GM19351 (cell line): ENCODE results near the gene NR1I3.

ENCODE experiments used
- ATAC-seq: cut with Tn5 transposase; IDR thresholded peaks from one replicate; pipeline ENCODE4 v1.9.1; 2021; ENCODE audit warnings: mild to moderate bottlenecking, moderate library complexity; ENCODE audit not compliant: unreplicated experiment

The NR1I3 gene

GRCh38 chr1:161196521-161197451 is 41.2 kb downstream of the NR1I3 start:
- ATAC-seq: no peak

- ATAC-seq: no peak
These were observed 41.9 kb downstream of the NR1I3 start for GRCh38 chr1:161196111-161196510.

- ATAC-seq: peak; percentile 75
These were observed 42.8 kb downstream of the NR1I3 start for GRCh38 chr1:161195171-161195570.

GRCh38 chr1:161193561-161194235 is 44.3 kb downstream of the NR1I3 start:
- ATAC-seq: no peak

- peak; percentile 69 for ATAC-seq
These were observed 45.2 kb downstream of the NR1I3 start for GRCh38 chr1:161192476-161193465.

DNA sequence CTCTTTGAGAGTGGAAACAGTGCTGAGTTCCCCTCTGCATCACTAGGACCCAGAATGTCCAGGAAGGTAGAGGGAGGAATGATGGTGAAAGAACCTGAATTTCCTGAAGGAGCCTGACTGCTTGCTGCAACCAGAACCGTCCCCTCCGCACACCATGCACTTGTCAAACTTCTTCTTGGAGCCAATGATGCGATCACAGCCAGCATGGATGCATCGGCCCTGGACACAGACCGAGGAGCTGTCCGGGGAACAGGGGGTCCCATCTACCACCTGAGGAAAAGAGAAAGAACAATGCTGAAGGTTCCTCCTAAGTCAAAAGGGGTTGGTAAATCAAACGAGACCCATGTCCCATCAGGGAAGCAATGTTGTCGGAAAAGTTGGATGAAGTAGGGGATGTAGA is 46.0 kb downstream of the NR1I3 start:
- ATAC-seq: no peak

DNA sequence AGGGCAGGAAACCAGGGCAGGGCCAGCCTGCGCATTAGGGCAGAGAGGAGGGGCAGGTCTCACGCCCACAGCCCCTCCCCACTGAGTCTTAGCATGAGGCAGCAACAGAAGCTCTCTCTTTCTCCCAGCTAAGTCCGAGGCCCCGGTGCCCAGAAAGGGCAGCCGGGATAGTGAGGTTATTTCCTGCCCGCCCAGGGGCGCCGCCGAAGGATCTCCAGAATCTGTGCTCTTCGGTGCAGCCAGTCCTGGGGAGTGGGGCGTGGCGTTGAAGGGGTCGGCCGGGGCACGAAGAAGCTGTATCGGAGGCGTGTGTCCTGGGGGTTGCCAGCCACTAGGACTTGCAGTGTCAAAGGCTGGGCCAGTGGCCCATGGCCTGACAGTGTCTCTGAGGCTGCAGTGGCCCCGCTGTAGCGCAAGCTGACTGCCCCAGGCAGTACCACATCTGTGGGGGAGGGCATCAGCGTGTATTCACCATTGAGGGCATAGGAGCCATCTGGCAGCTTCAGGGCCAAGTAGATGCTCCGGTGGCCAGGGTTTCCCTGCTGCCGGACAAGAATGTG is 47.0 kb downstream of the NR1I3 start:
- ATAC-seq: no peak

DNA sequence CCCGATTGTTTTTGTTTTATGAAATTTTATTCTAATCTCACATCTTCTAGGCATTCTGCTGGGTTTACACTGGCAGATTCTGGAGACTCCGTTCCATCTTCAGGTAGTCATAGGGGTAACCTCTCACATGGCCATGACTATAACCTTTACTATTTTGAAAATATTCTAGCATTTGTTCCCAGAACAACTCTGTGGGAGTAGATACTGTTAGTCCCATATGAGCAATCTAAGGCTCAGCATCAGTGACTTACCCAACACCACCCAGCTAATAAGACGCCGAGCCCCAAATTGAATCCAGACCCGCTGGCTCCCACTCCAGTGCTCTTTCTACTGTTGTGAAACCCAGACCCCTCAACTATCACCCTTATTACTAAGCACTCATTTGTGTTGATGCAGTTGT is 49.0 kb downstream of the NR1I3 start:
- ATAC-seq: no peak

GRCh38 chr1:161188381-161188780 is 49.6 kb downstream of the NR1I3 start:
- no peak for ATAC-seq

GRCh38 chr1:161187311-161187710 is 50.7 kb downstream of the NR1I3 start:
- no peak for ATAC-seq

DNA sequence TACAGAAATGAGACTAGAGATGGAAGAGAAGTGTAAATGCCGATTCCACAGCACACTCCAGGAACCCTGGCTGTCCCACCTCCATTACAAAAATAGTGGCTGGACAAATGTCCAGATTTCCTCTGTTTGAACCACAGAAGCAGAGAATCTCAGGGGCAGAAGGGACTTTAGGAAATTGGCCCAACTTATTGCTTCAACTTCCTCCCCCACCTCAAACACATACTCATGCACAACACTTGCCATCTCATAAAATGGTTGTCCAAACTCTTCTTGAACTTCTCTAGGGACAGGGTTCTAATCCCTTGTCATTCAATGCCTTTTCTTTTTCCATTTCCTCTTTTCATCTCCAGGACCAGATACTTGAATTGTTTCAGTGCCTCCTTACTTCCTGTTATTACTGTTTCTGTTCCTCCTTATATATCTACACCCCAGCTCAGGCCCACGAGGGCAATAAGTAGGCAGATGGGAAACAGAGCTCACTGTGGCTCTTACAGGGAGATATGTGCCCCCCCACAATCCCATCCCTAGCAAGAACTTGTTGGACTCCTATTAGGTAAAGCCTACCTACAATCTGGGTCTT is 52.2 kb downstream of the NR1I3 start:
- ATAC-seq: peak; percentile 37

GRCh38 chr1:161185282-161185682 is 52.7 kb downstream of the NR1I3 start:
- peak; percentile 64 for ATAC-seq

DNA sequence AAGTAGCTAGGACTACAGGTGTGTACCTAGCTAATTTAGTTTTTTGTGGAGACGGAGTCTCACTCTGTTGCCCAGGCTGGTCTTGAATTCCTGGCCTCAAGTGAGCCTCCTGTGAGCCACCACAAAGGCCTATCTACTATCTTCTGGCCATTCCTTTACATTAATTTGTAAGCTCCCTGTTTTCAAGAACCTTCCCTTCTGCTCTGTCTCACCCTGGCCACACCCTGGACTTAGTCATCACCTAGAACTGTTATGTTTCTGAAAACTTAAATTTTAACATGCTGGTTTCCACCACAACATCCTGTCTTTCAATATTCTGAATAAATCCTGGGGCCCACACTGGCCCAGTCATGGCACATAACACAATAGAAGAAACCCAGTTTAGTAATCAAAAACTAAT is 55.8 kb downstream of the NR1I3 start:
- peak; percentile 45 for ATAC-seq

DNA sequence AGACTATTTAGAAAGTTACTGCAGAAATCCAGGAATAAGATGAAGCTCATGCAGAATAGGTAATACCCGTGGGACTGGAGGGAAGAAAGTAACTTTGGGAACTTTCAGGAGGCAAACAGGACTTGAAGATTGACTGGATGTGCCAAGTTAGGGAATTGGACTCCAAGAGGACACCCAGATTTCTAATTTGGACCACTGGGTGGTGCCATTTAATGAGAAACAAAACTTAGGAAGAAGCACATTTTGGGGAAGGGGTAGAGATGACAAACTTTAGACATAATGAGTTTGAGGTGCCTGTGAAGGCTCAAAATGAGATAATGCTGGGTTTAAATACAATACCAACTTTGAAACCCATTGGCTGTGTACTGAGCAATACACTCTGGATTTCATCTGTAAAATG is 57.4 kb downstream of the NR1I3 start:
- ATAC-seq: no peak

DNA sequence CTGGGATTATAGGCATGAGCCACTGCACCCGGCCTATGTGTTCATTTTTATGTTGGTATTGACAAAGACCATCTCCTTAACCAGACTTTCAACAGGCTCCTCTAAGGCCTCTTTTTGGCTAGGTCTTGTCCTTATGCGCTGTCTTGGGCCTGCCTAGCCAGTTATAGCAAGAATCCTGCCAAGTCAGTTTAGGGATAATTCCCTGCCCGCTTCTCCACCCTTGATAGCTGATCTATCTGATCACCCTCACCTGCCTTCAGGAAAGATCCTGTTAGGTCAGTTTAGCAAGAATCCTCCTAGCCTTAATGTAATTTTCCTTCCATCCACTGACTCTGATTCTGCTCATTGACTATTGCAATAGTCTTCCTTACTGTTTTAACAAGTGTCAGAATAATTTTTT is 58.3 kb downstream of the NR1I3 start:
- no peak for ATAC-seq
